Skin epidermis (tissue), 12 donors: ENCODE results near the gene LHX2.

Source experiments
- H3K27ac ChIP-seq, 21 experiments: fragments of 200-600 bp; sonication (generic) in 11 of 21; one replicate each; pipeline ENCODE4 v1.5.0; 2020; ENCODE audit warnings: mild to moderate bottlenecking in 3 of 21, inconsistent platforms in 2 of 21, moderate library complexity in 2 of 21
- H3K4me3 ChIP-seq, 7 experiments: fragments of 200-600 bp; sonication (generic) in 2 of 7; one replicate each; pipeline ENCODE4 v1.5.0; 2020; ENCODE audit warnings: inconsistent platforms in 2 of 7, mild to moderate bottlenecking in 2 of 7, moderate library complexity in 1 of 7

The LHX2 gene

GRCh38 chr9:124021385-124021769 lies 9.8 kb downstream of the LHX2 start:
- H3K4me3 ChIP-seq: no peak overlapping the region
- no peak overlapping the region for H3K27ac ChIP-seq

- Histone ChIP-seq H3K4me3 (no peak overlapping the region), H3K27ac (no peak overlapping the region)
Measured at GRCh38 chr9:124022201-124023121, 10.9 kb downstream of the LHX2 start.

- Histone ChIP-seq H3K27ac (no peak overlapping the region), H3K4me3 (no peak overlapping the region)
Measured at GRCh38 chr9:124024107-124024506, 12.5 kb downstream of the LHX2 start.

GRCh38 chr9:124029617-124030016 lies 18.0 kb downstream of the LHX2 start:
- no peak overlapping the region for H3K27ac ChIP-seq

GRCh38 chr9:124030969-124031451 lies 19.4 kb downstream of the LHX2 start:
- peak overlapping the region in 1 of 21 experiments; percentile 59 for H3K27ac ChIP-seq
- H3K4me3 ChIP-seq: peak overlapping the region in 2 of 7 experiments; percentile 3 to 26

More at GRCh38 chr9:124029617-124030016, 18.0 kb downstream of the LHX2 start:
- no peak overlapping the region for H3K4me3 ChIP-seq

GRCh38 chr9:124032247-124032646 lies 20.7 kb downstream of the LHX2 start:
- Histone ChIP-seq H3K4me3 (no peak overlapping the region), H3K27ac (no peak overlapping the region)

- H3K4me3 ChIP-seq: no peak overlapping the region
Measured at GRCh38 chr9:124033348-124033747, 21.8 kb downstream of the LHX2 start.

GRCh38 chr9:124033967-124034366 lies 22.4 kb downstream of the LHX2 start:
- no peak overlapping the region for H3K4me3 ChIP-seq
- no peak overlapping the region for H3K27ac ChIP-seq

More at GRCh38 chr9:124033348-124033747, 21.8 kb downstream of the LHX2 start:
- H3K27ac ChIP-seq: no peak overlapping the region

GRCh38 chr9:124035001-124035650 lies 23.6 kb downstream of the LHX2 start:
- Histone ChIP-seq H3K4me3 (no peak overlapping the region), H3K27ac (no peak overlapping the region)

GRCh38 chr9:124036578-124036977 lies 25.0 kb downstream of the LHX2 start:
- no peak overlapping the region for H3K27ac ChIP-seq

GRCh38 chr9:124037790-124038189 lies 26.2 kb downstream of the LHX2 start:
- Histone ChIP-seq H3K4me3 (no peak overlapping the region), H3K27ac (no peak overlapping the region)

More at GRCh38 chr9:124036578-124036977, 25.0 kb downstream of the LHX2 start:
- no peak overlapping the region for H3K4me3 ChIP-seq

- Histone ChIP-seq H3K4me3 (no peak overlapping the region), H3K27ac (no peak overlapping the region)
Measured at GRCh38 chr9:124038239-124038638, 26.7 kb downstream of the LHX2 start.

GRCh38 chr9:124038790-124039633 lies 27.4 kb downstream of the LHX2 start:
- Histone ChIP-seq H3K4me3 (no peak overlapping the region), H3K27ac (no peak overlapping the region)

GRCh38 chr9:124040186-124040931 lies 28.8 kb downstream of the LHX2 start:
- peak overlapping the region; percentile 0 to 34 (median 17) for H3K4me3 ChIP-seq

GRCh38 chr9:124040935-124041816 lies 29.6 kb downstream of the LHX2 start:
- peak overlapping the region in 9 of 21 experiments; percentile 26 to 73 (median 57) for H3K27ac ChIP-seq

More at GRCh38 chr9:124040186-124040931, 28.8 kb downstream of the LHX2 start:
- peak overlapping the region in 6 of 21 experiments; percentile 39 to 73 (median 60) for H3K27ac ChIP-seq

GRCh38 chr9:124041817-124042116 lies 30.2 kb downstream of the LHX2 start:
- Histone ChIP-seq H3K4me3 (peak overlapping the region in 1 of 7 experiments; percentile 34), H3K27ac (peak overlapping the region in 8 of 21 experiments; percentile 1 to 73 (median 47))

More at GRCh38 chr9:124040935-124041816, 29.6 kb downstream of the LHX2 start:
- H3K4me3 ChIP-seq: peak overlapping the region; percentile 0 to 34 (median 17)

- no peak overlapping the region for H3K4me3 ChIP-seq
- peak overlapping the region in 8 of 21 experiments; percentile 1 to 73 (median 56) for H3K27ac ChIP-seq
Measured at GRCh38 chr9:124042201-124042721, 30.7 kb downstream of the LHX2 start.

- H3K4me3 ChIP-seq: no peak overlapping the region
- peak overlapping the region in 4 of 21 experiments; percentile 17 to 70 (median 51) for H3K27ac ChIP-seq
Measured at GRCh38 chr9:124044448-124044847, 32.9 kb downstream of the LHX2 start.
